ENCODE measurements around the gene COLEC11. TPM values are rescaled to one million over a fixed set of nuclear protein-coding genes. Genes with fewer than 3 reads are reported as not detected.
A peak's percentile ranks its signal among the peaks of the same experiment; 100 is the strongest.

Gene COLEC11
- total RNA-seq, 1 donor from 2014 or later: not detected

- Mint-ChIP-seq H3K4me3 (ENCODE audit: unreplicated experiment) (no peak overlapping the region), H3K27me3 (ENCODE audit: unreplicated experiment) (peaks cover 2% of the 10 kb centered on the region), H3K27ac (ENCODE audit: unreplicated experiment) (no peak overlapping the region), H3K9me3 (ENCODE audit: unreplicated experiment) (no peaks in the 10 kb centered on the region), H3K36me3 (ENCODE audit: unreplicated experiment) (no peaks in the 10 kb centered on the region), H3K4me1 (ENCODE audit: unreplicated experiment) (peaks cover 2% of the 10 kb centered on the region)
- TF ChIP-seq, protein P1, sequence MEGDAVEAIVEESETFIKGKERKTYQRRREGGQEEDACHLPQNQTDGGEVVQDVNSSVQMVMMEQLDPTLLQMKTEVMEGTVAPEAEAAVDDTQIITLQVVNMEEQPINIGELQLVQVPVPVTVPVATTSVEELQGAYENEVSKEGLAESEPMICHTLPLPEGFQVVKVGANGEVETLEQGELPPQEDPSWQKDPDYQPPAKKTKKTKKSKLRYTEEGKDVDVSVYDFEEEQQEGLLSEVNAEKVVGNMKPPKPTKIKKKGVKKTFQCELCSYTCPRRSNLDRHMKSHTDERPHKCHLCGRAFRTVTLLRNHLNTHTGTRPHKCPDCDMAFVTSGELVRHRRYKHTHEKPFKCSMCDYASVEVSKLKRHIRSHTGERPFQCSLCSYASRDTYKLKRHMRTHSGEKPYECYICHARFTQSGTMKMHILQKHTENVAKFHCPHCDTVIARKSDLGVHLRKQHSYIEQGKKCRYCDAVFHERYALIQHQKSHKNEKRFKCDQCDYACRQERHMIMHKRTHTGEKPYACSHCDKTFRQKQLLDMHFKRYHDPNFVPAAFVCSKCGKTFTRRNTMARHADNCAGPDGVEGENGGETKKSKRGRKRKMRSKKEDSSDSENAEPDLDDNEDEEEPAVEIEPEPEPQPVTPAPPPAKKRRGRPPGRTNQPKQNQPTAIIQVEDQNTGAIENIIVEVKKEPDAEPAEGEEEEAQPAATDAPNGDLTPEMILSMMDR (IDR thresholded peaks at IDR 0.05): no peak
- no peak for DNase-seq (ENCODE audit: extremely low spot score, unreplicated experiment)
Measured at GRCh38 chr2:3664118-3664517, 69.2 kb downstream of the COLEC11 start.

DNA sequence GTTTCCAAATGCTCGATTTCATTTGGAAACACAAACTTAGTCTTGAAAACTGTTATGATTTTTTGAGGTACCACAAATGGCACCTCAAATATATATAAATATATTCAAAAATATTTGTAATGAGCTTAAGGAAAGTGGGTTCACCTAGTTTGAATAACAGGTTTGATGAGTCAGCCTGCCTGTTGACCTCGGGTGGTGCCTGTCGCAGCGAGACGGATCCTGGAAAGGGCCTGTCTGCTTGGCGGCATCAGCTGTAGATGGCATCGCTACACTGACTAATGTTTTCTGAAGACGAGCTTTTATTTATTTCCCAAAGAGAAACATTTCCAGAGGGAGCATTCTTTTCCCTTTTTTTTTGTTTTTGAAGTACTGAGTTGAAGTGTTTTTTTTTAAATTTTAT lies 70.0 kb downstream of the COLEC11 start:
- H3K9me3 Mint-ChIP-seq (ENCODE audit: unreplicated experiment): no peaks in the 10 kb centered on the region
- H3K4me3 Mint-ChIP-seq (ENCODE audit: unreplicated experiment): no peak overlapping the region
- no peaks in the 10 kb centered on the region for H3K4me1 Mint-ChIP-seq (ENCODE audit: unreplicated experiment)
- TF ChIP-seq, protein P1 (IDR thresholded peaks at IDR 0.05): no peak
- H3K36me3 Mint-ChIP-seq (ENCODE audit: unreplicated experiment): no peaks in the 10 kb centered on the region
- peak; percentile 15 for DNase-seq (ENCODE audit: extremely low spot score, unreplicated experiment)
- no peak overlapping the region for H3K27ac Mint-ChIP-seq (ENCODE audit: unreplicated experiment)
- peaks cover 2% of the 10 kb centered on the region for H3K27me3 Mint-ChIP-seq (ENCODE audit: unreplicated experiment)

- DNase-seq (ENCODE audit: extremely low spot score, unreplicated experiment): peak; percentile 78
- peaks cover 2% of the 10 kb centered on the region for H3K27me3 Mint-ChIP-seq (ENCODE audit: unreplicated experiment)
- no peak overlapping the region for H3K4me3 Mint-ChIP-seq (ENCODE audit: unreplicated experiment)
- no peaks in the 10 kb centered on the region for H3K36me3 Mint-ChIP-seq (ENCODE audit: unreplicated experiment)
- TF ChIP-seq, protein P1 (IDR thresholded peaks at IDR 0.05): no peak
- H3K9me3 Mint-ChIP-seq (ENCODE audit: unreplicated experiment): no peaks in the 10 kb centered on the region
- no peaks in the 10 kb centered on the region for H3K4me1 Mint-ChIP-seq (ENCODE audit: unreplicated experiment)
- no peak overlapping the region for H3K27ac Mint-ChIP-seq (ENCODE audit: unreplicated experiment)
Measured at GRCh38 chr2:3665886-3666612, 71.1 kb downstream of the COLEC11 start.

DNA sequence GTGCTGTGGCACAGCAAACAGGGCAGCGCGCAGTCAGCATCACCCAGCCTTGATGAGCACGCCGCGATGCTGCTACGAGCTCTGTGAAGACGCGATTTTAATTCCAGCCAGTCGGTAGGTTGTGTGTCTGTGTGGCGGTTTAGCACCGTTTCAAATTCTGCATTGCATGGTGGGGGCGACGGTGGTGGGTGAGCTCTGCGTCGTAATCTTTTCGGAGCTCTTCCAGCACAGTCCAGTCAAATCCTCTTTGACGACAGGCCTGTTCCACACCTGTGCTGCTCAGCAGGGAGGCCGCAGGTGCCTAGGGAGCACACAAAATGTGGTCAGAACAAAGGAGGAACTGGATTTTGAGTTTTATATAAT lies 71.7 kb downstream of the COLEC11 start:
- no peaks in the 10 kb centered on the region for H3K4me1 Mint-ChIP-seq (ENCODE audit: unreplicated experiment)
- no peak overlapping the region for H3K4me3 Mint-ChIP-seq (ENCODE audit: unreplicated experiment)
- H3K9me3 Mint-ChIP-seq (ENCODE audit: unreplicated experiment): no peaks in the 10 kb centered on the region
- peaks cover 2% of the 10 kb centered on the region for H3K27me3 Mint-ChIP-seq (ENCODE audit: unreplicated experiment)
- DNase-seq (ENCODE audit: extremely low spot score, unreplicated experiment): no peak
- H3K36me3 Mint-ChIP-seq (ENCODE audit: unreplicated experiment): no peaks in the 10 kb centered on the region
- no peak overlapping the region for H3K27ac Mint-ChIP-seq (ENCODE audit: unreplicated experiment)
- TF ChIP-seq, protein P1 (IDR thresholded peaks at IDR 0.05): no peak

DNA sequence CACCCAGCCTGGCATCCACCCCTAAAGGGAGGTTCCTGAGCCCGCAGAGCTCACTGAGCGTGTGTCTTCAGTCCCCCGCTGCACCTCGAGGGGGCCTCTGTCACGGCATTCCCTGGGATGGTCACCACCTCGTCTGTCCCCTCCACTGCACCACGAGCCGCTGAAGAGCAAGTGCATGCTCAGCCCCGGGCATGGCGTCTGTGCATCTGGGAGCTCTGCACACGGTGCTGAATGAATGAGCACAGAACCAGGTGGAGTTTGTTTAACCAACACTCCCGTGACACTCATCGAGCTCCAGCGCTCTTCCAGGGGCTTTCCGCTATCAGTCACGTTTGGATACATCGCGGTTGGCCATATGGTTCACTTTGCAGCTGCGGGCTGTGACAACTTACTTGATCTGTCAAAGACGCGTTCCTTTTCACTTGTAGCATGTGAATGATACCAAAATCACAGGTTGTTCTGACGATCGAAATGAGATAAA lies 72.3 kb downstream of the COLEC11 start:
- no peak overlapping the region for H3K4me3 Mint-ChIP-seq (ENCODE audit: unreplicated experiment)
- peaks cover 2% of the 10 kb centered on the region for H3K27me3 Mint-ChIP-seq (ENCODE audit: unreplicated experiment)
- H3K36me3 Mint-ChIP-seq (ENCODE audit: unreplicated experiment): no peaks in the 10 kb centered on the region
- peak; percentile 80 for DNase-seq (ENCODE audit: extremely low spot score, unreplicated experiment)
- TF ChIP-seq, protein P1 (IDR thresholded peaks at IDR 0.05): no peak
- no peaks in the 10 kb centered on the region for H3K4me1 Mint-ChIP-seq (ENCODE audit: unreplicated experiment)
- no peaks in the 10 kb centered on the region for H3K9me3 Mint-ChIP-seq (ENCODE audit: unreplicated experiment)
- no peak overlapping the region for H3K27ac Mint-ChIP-seq (ENCODE audit: unreplicated experiment)

Data from osteocyte (in vitro differentiated cells).